HepG2 (cell line): ENCODE measurements around the gene LSR. TPM values are rescaled to one million over a fixed set of nuclear protein-coding genes. Genes with fewer than 3 reads are reported as not detected.

Source experiments
- FOXO4 ChIP-seq: sonication (generic); formaldehyde crosslinking; conservative IDR thresholded peaks from 2 replicates; pipeline ENCODE4 v1.8.1; 2023; ENCODE audit warnings: missing genetic modification reagents
- HOXD1 ChIP-seq: sonication (generic); formaldehyde crosslinking; IDR thresholded peaks from 2 replicates; pipeline ENCODE4 v1.5.0; 2020; ENCODE audit warnings: missing genetic modification reagents
- KAT8 ChIP-seq: IDR thresholded peaks from 2 replicates; pipeline ENCODE4 v1.6.1; 2016; ENCODE audit warnings: missing genetic modification reagents, missing compliant biosample characterization
- MEIS1 ChIP-seq: sonication (generic); formaldehyde crosslinking; IDR thresholded peaks from 2 replicates; pipeline ENCODE4 v1.9.0; 2021; ENCODE audit warnings: mild to moderate bottlenecking, missing genetic modification reagents, moderate library complexity, borderline replicate concordance
- MIXL1 ChIP-seq: IDR thresholded peaks from 2 replicates; pipeline ENCODE4 v1.6.1; 2016
- MTF2 ChIP-seq: sonication (generic); formaldehyde crosslinking; IDR thresholded peaks from 2 replicates; pipeline ENCODE4 v1.5.0; 2020; ENCODE audit warnings: missing genetic modification reagents, borderline replicate concordance
- RBM39 ChIP-seq: fragments of 200-400 bp; formaldehyde crosslinking; IDR thresholded peaks from one replicate; pipeline ENCODE4 v1.6.1; 2018; ENCODE audit warnings: antibody characterized with exemption, mild to moderate bottlenecking, low read depth, low read length; ENCODE audit not compliant: poor library complexity, severe bottlenecking
- SP140L ChIP-seq: sonication (generic); formaldehyde crosslinking; IDR thresholded peaks from 2 replicates; pipeline ENCODE4 v1.4.0; 2020; ENCODE audit warnings: missing genetic modification reagents, borderline replicate concordance
- ZBTB26 ChIP-seq: IDR thresholded peaks from 2 replicates; pipeline ENCODE4 v1.6.1; 2016; ENCODE audit warnings: missing compliant biosample characterization, missing genetic modification reagents, borderline replicate concordance
- ZBTB34 ChIP-seq: sonication (generic); formaldehyde crosslinking; IDR thresholded peaks from 2 replicates; pipeline ENCODE4 v1.8.0; 2022; ENCODE audit warnings: mild to moderate bottlenecking, missing genetic modification reagents
- ZBTB8A ChIP-seq: sonication (generic); formaldehyde crosslinking; IDR thresholded peaks from 2 replicates; pipeline ENCODE4 v1.4.0; 2020; ENCODE audit warnings: mild to moderate bottlenecking, low read depth, missing genetic modification reagents, borderline replicate concordance
- ZMYM2 ChIP-seq: sonication (generic); formaldehyde crosslinking; IDR thresholded peaks from 2 replicates; pipeline ENCODE4 v1.8.0; 2022; ENCODE audit warnings: mild to moderate bottlenecking, missing genetic modification reagents
- ZNF326 ChIP-seq: sonication (generic); formaldehyde crosslinking; IDR thresholded peaks from 2 replicates; pipeline ENCODE4 v1.4.0; 2020; ENCODE audit warnings: missing genetic modification reagents, borderline replicate concordance
- ZNF468 ChIP-seq: sonication (generic); formaldehyde crosslinking; IDR thresholded peaks from 2 replicates; pipeline ENCODE4 v1.8.0; 2022; ENCODE audit warnings: mild to moderate bottlenecking, moderate library complexity, missing genetic modification reagents
- ZNF737 ChIP-seq: sonication (generic); formaldehyde crosslinking; IDR thresholded peaks from 2 replicates; pipeline ENCODE4 v1.5.0; 2020; ENCODE audit warnings: missing genetic modification reagents, mild to moderate bottlenecking, borderline replicate concordance
- polyA plus RNA-seq, 8 experiments: library from polyadenylated mRNA; depleted of rRNA in 3 of 8; stranded (reverse) in 7 of 8; unstranded in 1 of 8; fragments of >200 nt; fragmentation: Illumina TruSeq in 4 of 8; extraction: Trizol in 4 of 8; gene quantifications; 2 replicates each; pipeline versions ENCODE4 v1.2.1 to v1.2.3, GENCODE V29; 2011 to 2016; ENCODE audit warnings: low read depth in 4 of 8, missing spikeins in 1 of 8, mixed read lengths in 1 of 8; ENCODE audit not compliant: insufficient read depth in 1 of 8
- total RNA-seq, 5 experiments: library from RNA; depleted of rRNA; stranded (reverse); fragments of >200 nt; fragmentation: Illumina TruSeq; extraction: Trizol; gene quantifications; 2 replicates each; pipeline ENCODE4 v1.2.3, GENCODE V29; 2016; ENCODE audit warnings: low read depth in 1 of 5

The LSR gene
- total and polyA plus RNA-seq, 2 of the 13 experiments (the other 11 are each of a cell fraction or from before 2014, with no cell fraction given) = 29.2 to 79.2 TPM

DNA sequence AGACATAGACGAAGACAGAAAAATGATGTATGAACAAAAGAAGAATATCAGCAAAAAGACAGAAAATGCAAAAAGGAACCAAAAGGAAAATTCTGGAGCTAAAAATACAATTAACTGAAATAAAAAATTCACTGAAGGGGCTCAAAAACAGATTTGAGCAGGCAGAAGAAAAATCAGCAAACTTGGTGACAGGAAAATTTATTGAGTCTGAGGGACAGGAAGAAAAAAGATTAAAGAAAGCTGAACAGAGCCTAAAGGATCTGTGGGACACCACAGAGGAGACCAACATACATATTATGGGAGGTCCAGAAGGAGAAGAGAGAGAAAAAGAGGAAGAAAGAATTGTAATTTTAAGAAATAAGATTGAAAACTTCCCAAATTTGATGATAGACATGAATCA lies 7.4 kb upstream of the LSR start (continued):
- TF ChIP-seq FOXO4 (CRISPR knock-in tag) (no peak), ZBTB34 (CRISPR knock-in tag) (no peak), MTF2 (CRISPR knock-in tag) (no peak), MEIS1 (no peak), HOXD1 (CRISPR knock-in tag) (no peak), KAT8 (CRISPR knock-in tag) (no peak), MIXL1 (CRISPR knock-in tag) (no peak), ZBTB26 (no peak), ZNF468 (CRISPR knock-in tag) (no peak), SP140L (no peak), RBM39 (no peak), ZMYM2 (CRISPR knock-in tag) (no peak), ZNF737 (CRISPR knock-in tag) (no peak), ZNF326 (CRISPR knock-in tag) (no peak), ZBTB8A (CRISPR knock-in tag) (no peak)
